Effector memory CD4-positive, alpha-beta T cell (primary cell): Measurements from ENCODE around the gene GLCE.
A peak's percentile ranks its signal among the peaks of the same experiment; 100 is the strongest.
"Not testable (repeated sequence)": the region's sequence is repeated elsewhere in the genome, so short reads cannot be mapped to it uniquely, and the experiment has no call there.

Experiments used
- DNase-seq, 3 donors: peaks; one replicate each; pipeline ENCODE4 v3.0.0-alpha.2; 2020
- H3K27ac ChIP-seq: 2 replicates; pipeline ENCODE4 v1.7.0; 2013; ENCODE audit warnings: mild to moderate bottlenecking, low read length, moderate library complexity; ENCODE audit not compliant: insufficient read depth, poor library complexity, severe bottlenecking
- H3K27me3 ChIP-seq: replicated peaks from 2 replicates; pipeline ENCODE4 v1.7.0; 2013; ENCODE audit warnings: mild to moderate bottlenecking, low read length; ENCODE audit not compliant: insufficient read depth, control insufficient read depth, poor library complexity, severe bottlenecking
- H3K36me3 ChIP-seq: 2 replicates; pipeline ENCODE4 v1.7.0; 2013; ENCODE audit warnings: mild to moderate bottlenecking, low read length, moderate library complexity; ENCODE audit not compliant: control insufficient read depth, insufficient read depth
- H3K4me1 ChIP-seq: 2 replicates; pipeline ENCODE4 v1.7.0; 2013; ENCODE audit warnings: low read length, mild to moderate bottlenecking; ENCODE audit not compliant: control insufficient read depth, insufficient read depth, poor library complexity, severe bottlenecking
- H3K4me3 ChIP-seq: 2 replicates; pipeline ENCODE4 v1.7.0; 2013; ENCODE audit warnings: low read length, low read depth, mild to moderate bottlenecking; ENCODE audit not compliant: insufficient read depth, poor library complexity, severe bottlenecking
- H3K9me3 ChIP-seq: 2 replicates; pipeline ENCODE4 v1.7.0; 2013; ENCODE audit warnings: mild to moderate bottlenecking, low read length, moderate library complexity; ENCODE audit not compliant: control insufficient read depth

The GLCE gene

GRCh38 chr15:69290346-69291164 lies 130.1 kb downstream of the GLCE start:
- H3K36me3 ChIP-seq: no peaks in the 10 kb centered on the region
- no peak overlapping the region for H3K27ac ChIP-seq
- H3K9me3 ChIP-seq: no peaks in the 10 kb centered on the region
- no peaks in the 10 kb centered on the region for H3K4me1 ChIP-seq
- H3K4me3 ChIP-seq: no peak overlapping the region
- no peaks in the 10 kb centered on the region for H3K27me3 ChIP-seq
- DNase-seq: no peak

GRCh38 chr15:69291651-69292050 lies 131.2 kb downstream of the GLCE start:
- DNase-seq: not testable (repeated sequence)

DNA sequence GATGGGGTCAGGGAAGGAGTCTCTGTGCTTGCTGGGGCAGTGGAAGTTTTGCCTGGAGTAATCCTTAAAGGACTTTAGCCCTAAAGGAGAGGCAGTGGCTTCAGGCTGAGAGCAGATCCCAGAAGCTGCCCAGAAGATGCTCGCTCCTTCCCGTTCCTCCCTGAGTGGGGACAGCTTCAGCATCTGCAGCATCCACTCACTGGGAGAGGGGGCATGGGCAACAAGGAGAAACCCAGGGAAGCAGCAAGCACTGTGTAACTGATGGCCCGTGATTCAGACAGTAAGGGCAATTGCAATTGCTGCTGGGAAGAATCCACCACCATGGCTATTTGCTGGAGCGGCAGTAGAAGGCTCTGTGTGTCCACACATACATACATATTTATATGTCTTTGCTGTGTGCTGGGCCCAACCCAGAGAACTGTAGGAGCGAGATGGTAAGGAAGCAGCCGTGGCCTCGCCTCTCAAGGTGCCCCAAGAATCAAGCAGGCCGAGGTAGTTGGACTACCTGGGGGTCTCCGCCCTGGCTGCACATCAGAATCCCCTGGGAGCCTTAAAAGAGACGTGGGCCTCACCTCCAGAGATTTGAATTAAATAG lies 132.5 kb downstream of the GLCE start:
- no peaks in the 10 kb centered on the region for H3K9me3 ChIP-seq
- no peak overlapping the region for H3K27ac ChIP-seq
- no peak for DNase-seq
- H3K36me3 ChIP-seq: no peaks in the 10 kb centered on the region
- no peaks in the 10 kb centered on the region for H3K27me3 ChIP-seq
- no peaks in the 10 kb centered on the region for H3K4me1 ChIP-seq
- H3K4me3 ChIP-seq: no peak overlapping the region

More at GRCh38 chr15:69291651-69292050, 131.2 kb downstream of the GLCE start:
- not testable (repeated sequence) for H3K4me1 ChIP-seq, H3K4me3 ChIP-seq, H3K36me3 ChIP-seq, H3K27me3 ChIP-seq, H3K9me3 ChIP-seq, H3K27ac ChIP-seq

- H3K36me3 ChIP-seq: no peaks in the 10 kb centered on the region
- no peak overlapping the region for H3K27ac ChIP-seq
- H3K4me3 ChIP-seq: no peak overlapping the region
- H3K9me3 ChIP-seq: no peaks in the 10 kb centered on the region
- H3K4me1 ChIP-seq: no peaks in the 10 kb centered on the region
- DNase-seq: no peak
- H3K27me3 ChIP-seq: peaks cover 2% of the 10 kb centered on the region
These were observed 133.5 kb downstream of the GLCE start for GRCh38 chr15:69293741-69294615.

DNA sequence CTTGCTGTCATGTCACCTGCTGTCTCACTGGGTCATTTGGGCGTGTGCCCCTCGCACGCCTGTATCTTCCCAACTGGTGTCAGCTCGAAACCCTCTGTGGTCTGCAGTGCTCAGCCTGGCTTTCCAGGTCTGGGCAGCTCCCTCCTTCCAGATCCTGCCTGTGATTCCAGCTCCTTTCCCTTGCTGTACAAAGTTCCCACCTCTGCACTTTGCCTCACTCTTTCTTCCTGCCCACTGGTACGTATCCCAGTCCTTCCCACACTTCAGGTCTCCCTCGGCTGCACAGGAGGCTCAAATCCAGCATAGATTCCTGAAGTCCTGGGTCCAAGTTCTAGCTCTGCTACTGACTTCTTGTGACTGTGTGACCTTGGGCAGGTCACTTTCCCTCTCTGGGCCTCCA lies 136.2 kb downstream of the GLCE start:
- Histone ChIP-seq H3K4me1 (no peaks in the 10 kb centered on the region), H3K4me3 (no peak overlapping the region), H3K36me3 (no peaks in the 10 kb centered on the region), H3K9me3 (no peaks in the 10 kb centered on the region), H3K27me3 (peaks cover 14% of the 10 kb centered on the region), H3K27ac (no peak overlapping the region)
- DNase-seq: no peak

GRCh38 chr15:69297642-69298353 lies 137.4 kb downstream of the GLCE start:
- no peak overlapping the region for H3K27ac ChIP-seq
- H3K36me3 ChIP-seq: no peaks in the 10 kb centered on the region
- H3K27me3 ChIP-seq: peaks cover 14% of the 10 kb centered on the region
- H3K4me1 ChIP-seq: no peaks in the 10 kb centered on the region
- H3K9me3 ChIP-seq: no peaks in the 10 kb centered on the region
- no peak overlapping the region for H3K4me3 ChIP-seq
- no peak for DNase-seq

DNA sequence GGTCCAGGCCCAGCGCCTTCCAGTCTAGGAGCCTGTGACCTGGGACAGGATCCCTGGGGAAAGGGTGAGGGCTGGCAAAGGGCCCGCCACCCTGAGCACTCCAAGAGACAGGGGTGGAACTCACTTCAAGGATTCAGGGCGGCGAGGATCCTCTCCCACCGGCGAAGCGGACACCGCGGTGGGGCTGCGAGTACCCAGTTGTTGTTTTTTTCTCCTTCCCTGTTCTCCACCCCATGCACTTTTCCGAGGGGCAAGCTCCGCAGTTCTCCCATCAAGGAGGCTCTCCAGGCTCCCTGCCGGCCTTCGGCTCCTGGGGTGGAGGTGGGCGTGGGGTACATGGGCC lies 137.9 kb downstream of the GLCE start:
- DNase-seq: no peak
- H3K9me3 ChIP-seq: no peaks in the 10 kb centered on the region
- H3K4me1 ChIP-seq: no peaks in the 10 kb centered on the region
- no peak overlapping the region for H3K4me3 ChIP-seq
- no peak overlapping the region for H3K27ac ChIP-seq
- H3K36me3 ChIP-seq: no peaks in the 10 kb centered on the region
- peaks cover 14% of the 10 kb centered on the region for H3K27me3 ChIP-seq

- Histone ChIP-seq H3K36me3 (no peaks in the 10 kb centered on the region), H3K4me1 (no peaks in the 10 kb centered on the region), H3K27me3 (peaks cover 14% of the 10 kb centered on the region), H3K9me3 (no peaks in the 10 kb centered on the region), H3K4me3 (peak within 1 kb of the TSS; percentile 29), H3K27ac (no peak within 1 kb of the TSS)
- no peak for DNase-seq
These were observed 138.4 kb downstream of the GLCE start, which contains the start of gene PAQR5 for GRCh38 chr15:69298697-69299441. TSS of gene PAQR5 (plus strand) at chr15:69298912. CDS start at chr15:69360081, 61,169 bp downstream.

- no peaks in the 10 kb centered on the region for H3K4me1 ChIP-seq
- DNase-seq: no peak
- H3K4me3 ChIP-seq: peak overlapping the region; percentile 29
- no peaks in the 10 kb centered on the region for H3K36me3 ChIP-seq
- H3K27me3 ChIP-seq: peaks cover 14% of the 10 kb centered on the region
- H3K9me3 ChIP-seq: no peaks in the 10 kb centered on the region
- H3K27ac ChIP-seq: no peak overlapping the region
These were observed 139.0 kb downstream of the GLCE start for GRCh38 chr15:69299451-69299886.
